Activated T-cell treated with anti-CD3 and anti-CD28 coated beads for 4 hours (primary cell): Measurements from ENCODE around the gene PTPN13.

Experiments used
- DNase-seq: peaks from one replicate; pipeline ENCODE4 v3.0.0-alpha.2; 2020

Gene PTPN13

GRCh38 chr4:86730310-86730709 is 136.2 kb downstream of the PTPN13 start:
- DNase-seq: no peak

GRCh38 chr4:86737244-86737643 is 143.1 kb downstream of the PTPN13 start:
- DNase-seq: no peak

GRCh38 chr4:86741846-86742245 is 147.7 kb downstream of the PTPN13 start:
- no peak for DNase-seq

GRCh38 chr4:86744570-86744969 is 150.5 kb downstream of the PTPN13 start:
- no peak for DNase-seq

- no peak for DNase-seq
Observed at GRCh38 chr4:86749121-86749520, 155.0 kb downstream of the PTPN13 start.

- DNase-seq: no peak
Observed at GRCh38 chr4:86755388-86755787, 161.3 kb downstream of the PTPN13 start.

- DNase-seq: no peak
Observed at GRCh38 chr4:86757468-86757867, 163.4 kb downstream of the PTPN13 start.

- no peak for DNase-seq
Observed at GRCh38 chr4:86759298-86759697, 165.2 kb downstream of the PTPN13 start.

GRCh38 chr4:86762649-86763048 is 168.5 kb downstream of the PTPN13 start:
- no peak for DNase-seq

- no peak for DNase-seq
Observed at GRCh38 chr4:86769794-86770193, 175.7 kb downstream of the PTPN13 start.

- no peak for DNase-seq
Observed at GRCh38 chr4:86771141-86771540, 177.0 kb downstream of the PTPN13 start.

GRCh38 chr4:86775061-86775460 is 180.9 kb downstream of the PTPN13 start:
- no peak for DNase-seq

GRCh38 chr4:86778175-86778574 is 184.1 kb downstream of the PTPN13 start:
- no peak for DNase-seq

GRCh38 chr4:86788826-86789225 is 194.7 kb downstream of the PTPN13 start:
- DNase-seq: no peak

GRCh38 chr4:86791126-86791525 is 197.0 kb downstream of the PTPN13 start:
- no peak for DNase-seq

- DNase-seq: no peak
Observed at GRCh38 chr4:86809809-86810208, 215.7 kb downstream of the PTPN13 start.

GRCh38 chr4:86810847-86811246 is 216.7 kb downstream of the PTPN13 start:
- DNase-seq: no peak

- no peak for DNase-seq
Observed at GRCh38 chr4:86815653-86816052, 221.5 kb downstream of the PTPN13 start.

- DNase-seq: no peak
Observed at GRCh38 chr4:86816501-86817273, 222.6 kb downstream of the PTPN13 start.

GRCh38 chr4:86818211-86818610 is 224.1 kb downstream of the PTPN13 start:
- DNase-seq: no peak

GRCh38 chr4:86818841-86819240 is 224.7 kb downstream of the PTPN13 start:
- no peak for DNase-seq

- DNase-seq: no peak
Observed at GRCh38 chr4:86819561-86819960, 225.4 kb downstream of the PTPN13 start.

GRCh38 chr4:86821151-86821550 is 227.0 kb downstream of the PTPN13 start:
- no peak for DNase-seq

- no peak for DNase-seq
Observed at GRCh38 chr4:86822136-86822535, 228.0 kb downstream of the PTPN13 start.

GRCh38 chr4:86825511-86825910 is 231.4 kb downstream of the PTPN13 start:
- no peak for DNase-seq
